ENCODE results near the gene FRMD8. TPM values are rescaled to one million over a fixed set of nuclear protein-coding genes. Genes with fewer than 3 reads are reported as not detected.

FRMD8 gene
- total RNA-seq, 1 experiment from 2014 or later: 51.1 TPM

DNA sequence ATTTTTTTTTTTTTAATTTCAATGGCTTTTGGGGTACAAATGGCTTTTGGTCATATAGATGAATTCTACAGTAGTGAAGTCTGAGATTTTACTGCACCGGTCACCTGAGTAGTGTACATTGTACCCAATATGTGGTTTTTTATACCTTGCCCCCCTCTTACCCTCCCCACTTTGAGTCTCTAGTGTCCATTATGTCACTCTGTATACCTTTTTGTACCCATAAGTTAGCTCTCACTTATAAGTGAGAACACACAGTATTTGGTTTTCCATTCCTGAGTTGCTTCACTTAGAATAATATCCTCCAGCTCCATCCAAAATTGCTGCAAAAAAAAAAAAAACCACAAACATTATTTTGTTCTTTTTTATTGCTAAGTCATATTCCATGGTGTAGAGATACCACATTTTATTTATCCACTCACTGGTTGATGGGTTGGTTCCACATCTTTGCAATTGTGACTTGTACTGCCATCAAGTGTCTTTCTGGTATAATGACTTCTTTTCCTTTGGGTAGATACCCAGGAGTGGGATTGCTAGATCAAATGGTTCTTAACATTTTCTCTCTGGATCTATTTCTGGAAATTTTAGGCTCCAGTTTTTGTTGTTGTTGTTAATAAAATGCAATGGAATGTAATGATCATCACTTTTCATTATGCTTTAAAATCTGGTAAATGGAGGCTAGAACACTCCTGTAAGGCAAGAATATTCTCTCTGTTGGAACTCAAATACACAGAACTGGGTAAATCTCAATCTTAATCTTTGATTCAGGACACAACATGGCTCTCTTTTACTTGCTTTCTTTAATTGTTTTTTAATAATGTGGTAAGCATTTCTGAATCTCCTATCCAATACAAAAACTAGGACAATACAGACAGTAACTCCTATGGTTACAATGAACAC lies 46.5 kb downstream of the FRMD8 start:
- ChIA-PET CTCF (interaction anchor here (0.6 to 1.0 kb wide), 4 partner anchors 17 to 137 kb away, joined by 3 to 5 read pairs (median 4); partner anchors contain the start of gene ZNRD2), POLR2A (ENCODE audit: low non-redundant PET) (interaction anchor here (0.6 kb wide), 1 partner anchor 66 kb away, joined by 3 read pairs; the partner anchor contains the start of gene MALAT1)
- intact Hi-C loops (cut with micrococcal nuclease; ENCODE audit: unreplicated experiment): loop anchor here (1.0 to 5.0 kb wide), 2 partner anchors 17 to 51 kb away; partner anchors contain the start of gene SLC25A45
- Histone ChIP-seq H3K9me3 (ENCODE audit: low read depth, low read length, poor library complexity, severe bottlenecking) (no peaks in the 10 kb centered on the region), H3K36me3 (ENCODE audit: insufficient read depth, low read length, poor library complexity, severe bottlenecking) (peaks cover 43% of the 10 kb centered on the region), H3K4me1 (ENCODE audit: insufficient read depth, low read length, poor library complexity, severe bottlenecking) (peaks cover 37% of the 10 kb centered on the region), H3K27ac (ENCODE audit: low read depth, low read length, poor library complexity, severe bottlenecking) (no peak overlapping the region), H3K27me3 (replicated peaks; ENCODE audit: insufficient read depth, low read depth, low read length, poor library complexity) (no peaks in the 10 kb centered on the region), H3K4me3 (ENCODE audit: low read depth, low read length, poor library complexity, severe bottlenecking) (no peak overlapping the region)
- TF ChIP-seq, protein P1, sequence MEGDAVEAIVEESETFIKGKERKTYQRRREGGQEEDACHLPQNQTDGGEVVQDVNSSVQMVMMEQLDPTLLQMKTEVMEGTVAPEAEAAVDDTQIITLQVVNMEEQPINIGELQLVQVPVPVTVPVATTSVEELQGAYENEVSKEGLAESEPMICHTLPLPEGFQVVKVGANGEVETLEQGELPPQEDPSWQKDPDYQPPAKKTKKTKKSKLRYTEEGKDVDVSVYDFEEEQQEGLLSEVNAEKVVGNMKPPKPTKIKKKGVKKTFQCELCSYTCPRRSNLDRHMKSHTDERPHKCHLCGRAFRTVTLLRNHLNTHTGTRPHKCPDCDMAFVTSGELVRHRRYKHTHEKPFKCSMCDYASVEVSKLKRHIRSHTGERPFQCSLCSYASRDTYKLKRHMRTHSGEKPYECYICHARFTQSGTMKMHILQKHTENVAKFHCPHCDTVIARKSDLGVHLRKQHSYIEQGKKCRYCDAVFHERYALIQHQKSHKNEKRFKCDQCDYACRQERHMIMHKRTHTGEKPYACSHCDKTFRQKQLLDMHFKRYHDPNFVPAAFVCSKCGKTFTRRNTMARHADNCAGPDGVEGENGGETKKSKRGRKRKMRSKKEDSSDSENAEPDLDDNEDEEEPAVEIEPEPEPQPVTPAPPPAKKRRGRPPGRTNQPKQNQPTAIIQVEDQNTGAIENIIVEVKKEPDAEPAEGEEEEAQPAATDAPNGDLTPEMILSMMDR (conservative IDR thresholded peaks at IDR 0.05; ENCODE audit: low read depth, low read length): peak; percentile 63
- no peak for TF ChIP-seq EZH2 (IDR thresholded peaks at IDR 0.05; ENCODE audit: borderline replicate concordance, low read depth, low read length, poor library complexity, severe bottlenecking)
- no TSS peak for BruUV-seq (replicated peaks)
- DNase-seq (ENCODE audit: low spot score): peak; percentile 77

DNA sequence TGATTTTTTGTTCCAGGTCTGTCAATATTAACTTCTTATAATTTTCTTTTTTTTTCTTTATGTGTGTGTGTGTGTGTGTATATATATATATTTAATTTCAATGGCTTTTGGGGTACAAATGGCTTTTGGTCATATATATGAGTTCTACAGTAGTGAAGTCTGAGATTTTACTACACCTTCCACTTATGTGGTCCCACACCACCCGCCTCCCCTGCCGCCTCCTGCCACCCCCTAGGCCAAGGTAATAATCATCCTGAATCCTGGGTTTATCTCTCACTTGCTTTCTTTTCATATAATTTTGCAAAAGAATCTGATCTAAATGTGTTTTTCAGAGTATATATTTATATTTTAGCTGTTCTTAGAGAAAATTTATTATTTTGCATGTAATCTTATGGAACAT lies 47.2 kb downstream of the FRMD8 start:
- H3K36me3 ChIP-seq (ENCODE audit: insufficient read depth, low read length, poor library complexity, severe bottlenecking): peaks cover 49% of the 10 kb centered on the region
- intact Hi-C loops (cut with micrococcal nuclease; ENCODE audit: unreplicated experiment): loop anchor here (1.0 to 5.0 kb wide), 2 partner anchors 17 to 51 kb away; partner anchors contain the start of gene SLC25A45
- no peaks in the 10 kb centered on the region for H3K27me3 ChIP-seq (replicated peaks; ENCODE audit: insufficient read depth, low read depth, low read length, poor library complexity)
- no TSS peak for BruUV-seq (replicated peaks)
- POLR2A ChIA-PET (ENCODE audit: low non-redundant PET): interaction anchor here (0.6 kb wide), 1 partner anchor 1188 kb away, joined by 4 read pairs; no protein-coding TSS in a partner anchor
- DNase-seq (ENCODE audit: low spot score): no peak
- CTCF ChIA-PET: no interaction called here
- H3K27ac ChIP-seq (ENCODE audit: low read depth, low read length, poor library complexity, severe bottlenecking): no peak overlapping the region
- no peak overlapping the region for H3K4me3 ChIP-seq (ENCODE audit: low read depth, low read length, poor library complexity, severe bottlenecking)
- TF ChIP-seq, protein P1 (conservative IDR thresholded peaks at IDR 0.05; ENCODE audit: low read depth, low read length): no peak
- TF ChIP-seq EZH2 (IDR thresholded peaks at IDR 0.05; ENCODE audit: borderline replicate concordance, low read depth, low read length, poor library complexity, severe bottlenecking): no peak
- peaks cover 30% of the 10 kb centered on the region for H3K4me1 ChIP-seq (ENCODE audit: insufficient read depth, low read length, poor library complexity, severe bottlenecking)
- no peaks in the 10 kb centered on the region for H3K9me3 ChIP-seq (ENCODE audit: low read depth, low read length, poor library complexity, severe bottlenecking)

GRCh38 chr11:65434057-65434666 lies 47.7 kb downstream of the FRMD8 start:
- POLR2A ChIA-PET (ENCODE audit: low non-redundant PET): interaction anchor here (0.6 kb wide), 1 partner anchor 1189 kb away, joined by 4 read pairs; no protein-coding TSS in a partner anchor
- CTCF ChIA-PET: no interaction called here
- no TSS peak for BruUV-seq (replicated peaks)
- Histone ChIP-seq H3K4me1 (ENCODE audit: insufficient read depth, low read length, poor library complexity, severe bottlenecking) (peaks cover 25% of the 10 kb centered on the region), H3K27ac (ENCODE audit: low read depth, low read length, poor library complexity, severe bottlenecking) (no peak overlapping the region), H3K36me3 (ENCODE audit: insufficient read depth, low read length, poor library complexity, severe bottlenecking) (peaks cover 52% of the 10 kb centered on the region), H3K4me3 (ENCODE audit: low read depth, low read length, poor library complexity, severe bottlenecking) (no peak overlapping the region), H3K27me3 (replicated peaks; ENCODE audit: insufficient read depth, low read depth, low read length, poor library complexity) (no peaks in the 10 kb centered on the region), H3K9me3 (ENCODE audit: low read depth, low read length, poor library complexity, severe bottlenecking) (no peaks in the 10 kb centered on the region)
- intact Hi-C loops (cut with micrococcal nuclease; ENCODE audit: unreplicated experiment): loop anchor here (5.0 kb wide), 1 partner anchor 52 kb away; the partner anchor contains the start of gene SLC25A45
- no peak for TF ChIP-seq EZH2 (IDR thresholded peaks at IDR 0.05; ENCODE audit: borderline replicate concordance, low read depth, low read length, poor library complexity, severe bottlenecking)
- TF ChIP-seq, protein P1 (conservative IDR thresholded peaks at IDR 0.05; ENCODE audit: low read depth, low read length): no peak
- DNase-seq (ENCODE audit: low spot score): no peak

Data from A673 (cell line).